HepG2 (cell line): ENCODE results near the gene ETFA. TPM values are rescaled to one million over a fixed set of nuclear protein-coding genes. Genes with fewer than 3 reads are reported as not detected.

Experiments
- ATM ChIP-seq: fragments of 450-650 bp; IDR thresholded peaks from 2 replicates; pipeline ENCODE4 v1.7.1; 2017; ENCODE audit warnings: mild to moderate bottlenecking, borderline replicate concordance
- ELF4 ChIP-seq: sonication (generic); formaldehyde crosslinking; IDR thresholded peaks from 2 replicates; pipeline ENCODE4 v1.5.0; 2020; ENCODE audit warnings: missing genetic modification reagents, mild to moderate bottlenecking, moderate library complexity, borderline replicate concordance
- IRF2 ChIP-seq: IDR thresholded peaks from 2 replicates; pipeline ENCODE4 v1.6.1; 2018; ENCODE audit warnings: missing genetic modification reagents, missing compliant biosample characterization
- KLF9 ChIP-seq: IDR thresholded peaks from 2 replicates; pipeline ENCODE4 v1.6.1; 2016; ENCODE audit warnings: low read depth
- LBX2 ChIP-seq: sonication (generic); formaldehyde crosslinking; IDR thresholded peaks from 2 replicates; pipeline ENCODE4 v1.5.0; 2020; ENCODE audit warnings: missing genetic modification reagents, mild to moderate bottlenecking, borderline replicate concordance
- MTF2 ChIP-seq: sonication (generic); formaldehyde crosslinking; IDR thresholded peaks from 2 replicates; pipeline ENCODE4 v1.5.0; 2020; ENCODE audit warnings: missing genetic modification reagents, borderline replicate concordance
- NRL ChIP-seq: sonication (generic); formaldehyde crosslinking; IDR thresholded peaks from 2 replicates; pipeline ENCODE4 v1.5.0; 2020; ENCODE audit warnings: missing genetic modification reagents, mild to moderate bottlenecking, moderate library complexity, borderline replicate concordance
- REST ChIP-seq, 2 experiments: IDR thresholded peaks; 2 replicates each; pipeline ENCODE4 v1.6.1; 2011 to 2012; ENCODE audit warnings: low read length in 2 of 2, borderline replicate concordance in 1 of 2, low read depth in 1 of 2, mild to moderate bottlenecking in 1 of 2, moderate library complexity in 1 of 2
- SUZ12 ChIP-seq: fragments of 150-350 bp; IDR thresholded peaks from 2 replicates; pipeline ENCODE4 v1.6.1; 2014; ENCODE audit warnings: low read depth, low read length
- ZBTB10 ChIP-seq: sonication (generic); formaldehyde crosslinking; IDR thresholded peaks from 2 replicates; pipeline ENCODE4 v1.4.0; 2020; ENCODE audit warnings: missing genetic modification reagents, borderline replicate concordance
- ZFX ChIP-seq: sonication (generic); formaldehyde crosslinking; IDR thresholded peaks from 2 replicates; pipeline ENCODE4 v1.4.0; 2020; ENCODE audit warnings: mild to moderate bottlenecking, low read depth, missing genetic modification reagents, moderate library complexity
- ZNF10 ChIP-seq: sonication (generic); formaldehyde crosslinking; IDR thresholded peaks from 2 replicates; pipeline ENCODE4 v1.4.0; 2020; ENCODE audit warnings: mild to moderate bottlenecking, low read depth, missing genetic modification reagents, borderline replicate concordance
- ZNF251 ChIP-seq: sonication (generic); formaldehyde crosslinking; IDR thresholded peaks from 2 replicates; pipeline ENCODE4 v1.9.0; 2021; ENCODE audit warnings: mild to moderate bottlenecking, missing genetic modification reagents
- ZNF546 ChIP-seq: sonication (generic); formaldehyde crosslinking; conservative IDR thresholded peaks from 2 replicates; pipeline ENCODE4 v1.8.1; 2023; ENCODE audit warnings: mild to moderate bottlenecking, missing genetic modification reagents
- polyA plus RNA-seq, 8 experiments: library from polyadenylated mRNA; depleted of rRNA in 3 of 8; stranded (reverse) in 7 of 8; unstranded in 1 of 8; fragments of >200 nt; fragmentation: Illumina TruSeq in 4 of 8; extraction: Trizol in 4 of 8; gene quantifications; 2 replicates each; pipeline versions ENCODE4 v1.2.1 to v1.2.3, GENCODE V29; 2011 to 2016; ENCODE audit warnings: low read depth in 4 of 8, missing spikeins in 1 of 8, mixed read lengths in 1 of 8; ENCODE audit not compliant: insufficient read depth in 1 of 8
- total RNA-seq, 5 experiments: library from RNA; depleted of rRNA; stranded (reverse); fragments of >200 nt; fragmentation: Illumina TruSeq; extraction: Trizol; gene quantifications; 2 replicates each; pipeline ENCODE4 v1.2.3, GENCODE V29; 2016; ENCODE audit warnings: low read depth in 1 of 5
- TF ChIP-seq, protein P1 (sequence below): sonication (generic); formaldehyde crosslinking; IDR thresholded peaks from 2 replicates; pipeline ENCODE4; 2020; ENCODE audit warnings: missing genetic modification reagents, mild to moderate bottlenecking, borderline replicate concordance
- TF ChIP-seq, protein P2 (sequence below): sonication (generic); formaldehyde crosslinking; IDR thresholded peaks from 2 replicates; pipeline ENCODE4 v1.5.0; 2020; ENCODE audit warnings: missing genetic modification reagents, mild to moderate bottlenecking, borderline replicate concordance

Gene ETFA
- total and polyA plus RNA-seq, 2 of the 13 experiments (the other 11 are each of a cell fraction or from before 2014, with no cell fraction given), result 291 to 396 TPM

DNA sequence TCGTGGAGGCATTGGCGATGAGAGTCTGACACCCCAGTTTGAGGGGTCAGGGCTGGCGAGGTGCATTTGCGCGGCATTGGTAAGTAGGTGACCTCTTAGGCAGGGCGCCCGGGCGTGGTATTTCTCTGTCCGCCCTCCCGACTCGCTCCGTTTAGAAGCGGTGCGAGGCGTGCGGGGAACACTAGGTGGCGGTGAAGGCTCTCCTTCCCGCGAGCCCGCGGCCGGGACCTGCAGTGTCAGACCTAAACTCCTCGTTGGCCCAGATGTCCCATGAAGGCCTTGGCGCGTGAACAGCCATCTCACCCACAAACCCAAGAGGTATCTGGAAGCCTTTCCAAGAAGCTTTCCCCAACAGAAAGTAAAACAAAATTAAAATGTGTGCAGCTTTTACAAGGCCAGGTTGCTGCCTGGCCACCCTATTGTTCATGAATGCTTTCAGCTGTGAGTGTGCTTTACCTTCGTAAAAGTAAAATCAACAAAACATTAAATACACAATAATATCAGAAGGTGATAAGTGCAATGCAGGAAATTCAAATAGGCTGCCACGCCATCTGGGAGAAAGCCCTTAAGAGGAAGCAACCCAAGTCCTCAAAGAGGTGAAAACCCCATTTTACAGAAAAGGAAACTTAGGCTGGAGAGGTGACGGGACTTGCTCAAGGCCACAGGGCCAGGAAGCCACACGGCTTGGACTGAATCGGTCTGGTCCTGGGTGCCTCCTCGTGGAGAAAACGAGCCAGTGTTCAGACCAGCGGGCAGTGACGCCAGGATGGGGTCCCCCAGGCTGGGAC, 120.3 kb downstream of the ETFA start (continued):
- TF ChIP-seq, protein P1, sequence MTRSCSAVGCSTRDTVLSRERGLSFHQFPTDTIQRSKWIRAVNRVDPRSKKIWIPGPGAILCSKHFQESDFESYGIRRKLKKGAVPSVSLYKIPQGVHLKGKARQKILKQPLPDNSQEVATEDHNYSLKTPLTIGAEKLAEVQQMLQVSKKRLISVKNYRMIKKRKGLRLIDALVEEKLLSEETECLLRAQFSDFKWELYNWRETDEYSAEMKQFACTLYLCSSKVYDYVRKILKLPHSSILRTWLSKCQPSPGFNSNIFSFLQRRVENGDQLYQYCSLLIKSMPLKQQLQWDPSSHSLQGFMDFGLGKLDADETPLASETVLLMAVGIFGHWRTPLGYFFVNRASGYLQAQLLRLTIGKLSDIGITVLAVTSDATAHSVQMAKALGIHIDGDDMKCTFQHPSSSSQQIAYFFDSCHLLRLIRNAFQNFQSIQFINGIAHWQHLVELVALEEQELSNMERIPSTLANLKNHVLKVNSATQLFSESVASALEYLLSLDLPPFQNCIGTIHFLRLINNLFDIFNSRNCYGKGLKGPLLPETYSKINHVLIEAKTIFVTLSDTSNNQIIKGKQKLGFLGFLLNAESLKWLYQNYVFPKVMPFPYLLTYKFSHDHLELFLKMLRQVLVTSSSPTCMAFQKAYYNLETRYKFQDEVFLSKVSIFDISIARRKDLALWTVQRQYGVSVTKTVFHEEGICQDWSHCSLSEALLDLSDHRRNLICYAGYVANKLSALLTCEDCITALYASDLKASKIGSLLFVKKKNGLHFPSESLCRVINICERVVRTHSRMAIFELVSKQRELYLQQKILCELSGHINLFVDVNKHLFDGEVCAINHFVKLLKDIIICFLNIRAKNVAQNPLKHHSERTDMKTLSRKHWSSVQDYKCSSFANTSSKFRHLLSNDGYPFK (CRISPR knock-in tag), result no peak
- no peak for TF ChIP-seq ELF4 (CRISPR knock-in tag)
- no peak for TF ChIP-seq ZNF251 (CRISPR knock-in tag)
- peak; percentile 75 for TF ChIP-seq ZFX (CRISPR knock-in tag)
- no peak for TF ChIP-seq ZNF546 (CRISPR knock-in tag)
- no peak for TF ChIP-seq KLF9 (CRISPR knock-in tag)
- no peak for TF ChIP-seq LBX2 (CRISPR knock-in tag)
- no peak for TF ChIP-seq REST (IDR thresholded peaks at IDR 0.05; ENCODE audit: borderline replicate concordance in 1 of 2, low read depth in 1 of 2, low read length in 2 of 2)
- no peak for TF ChIP-seq ATM
- TF ChIP-seq IRF2 (CRISPR knock-in tag), result 0 out of 2 replicates have a peak, but pooled peaks have one; percentile 50
- no peak for TF ChIP-seq ZNF10 (CRISPR knock-in tag)
- no peak for TF ChIP-seq NRL
- TF ChIP-seq, protein P2, sequence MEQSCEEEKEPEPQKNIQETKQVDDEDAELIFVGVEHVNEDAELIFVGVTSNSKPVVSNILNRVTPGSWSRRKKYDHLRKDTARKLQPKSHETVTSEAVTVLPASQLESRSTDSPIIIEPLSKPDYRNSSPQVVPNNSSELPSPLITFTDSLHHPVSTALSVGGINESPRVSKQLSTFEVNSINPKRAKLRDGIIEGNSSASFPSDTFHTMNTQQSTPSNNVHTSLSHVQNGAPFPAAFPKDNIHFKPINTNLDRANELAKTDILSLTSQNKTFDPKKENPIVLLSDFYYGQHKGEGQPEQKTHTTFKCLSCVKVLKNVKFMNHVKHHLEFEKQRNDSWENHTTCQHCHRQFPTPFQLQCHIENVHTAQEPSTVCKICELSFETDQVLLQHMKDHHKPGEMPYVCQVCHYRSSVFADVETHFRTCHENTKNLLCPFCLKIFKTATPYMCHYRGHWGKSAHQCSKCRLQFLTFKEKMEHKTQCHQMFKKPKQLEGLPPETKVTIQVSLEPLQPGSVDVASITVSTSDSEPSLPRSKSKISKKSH (CRISPR knock-in tag), result 0 out of 2 replicates have a peak, but pooled peaks have one; percentile 34
- 0 out of 2 replicates have a peak, but pooled peaks have one; percentile 26 for TF ChIP-seq MTF2 (CRISPR knock-in tag)
- no peak for TF ChIP-seq ZBTB10 (CRISPR knock-in tag)
- no peak for TF ChIP-seq SUZ12
